Small intestine (tissue), 7 donors: ENCODE measurements around the gene SLC49A4. TPM values are rescaled to one million over a fixed set of nuclear protein-coding genes. Genes with fewer than 3 reads are reported as not detected.

Experiments
- DNase-seq, 2 donors: peaks; one replicate each; pipeline versions ENCODE4 v3.0.0 to v3.0.0-alpha.2; 2013
- FAIRE-seq: peaks from 2 replicates; lab custom pipeline; 2012; peaks lifted over from hg19 to GRCh38; lab: Jason Lieb, UNC
- H3K27ac ChIP-seq, 3 donors: one replicate each; pipeline ENCODE4 v1.5.1; 2013; ENCODE audit warnings: low read length in 2 of 3, mild to moderate bottlenecking in 2 of 3, control low read depth in 1 of 3, inconsistent platforms in 1 of 3, low read depth in 1 of 3, moderate library complexity in 1 of 3
- H3K27me3 ChIP-seq, 3 donors: one replicate each; pipeline ENCODE4 v1.6.1; 2013; ENCODE audit warnings: low read length in 3 of 3, inconsistent platforms in 1 of 3; ENCODE audit not compliant: control insufficient read depth in 3 of 3, insufficient read depth in 3 of 3
- H3K36me3 ChIP-seq, 3 donors: one replicate each; pipeline ENCODE4 v1.6.1; 2013; ENCODE audit warnings: low read length in 3 of 3, inconsistent platforms in 1 of 3, low read depth in 1 of 3, mild to moderate bottlenecking in 1 of 3, moderate library complexity in 1 of 3; ENCODE audit not compliant: control insufficient read depth in 3 of 3, insufficient read depth in 2 of 3
- H3K4me1 ChIP-seq, 3 donors: one replicate each; pipeline ENCODE4 v1.6.1; 2013; ENCODE audit warnings: low read length in 2 of 3, inconsistent platforms in 1 of 3, low read depth in 1 of 3, mild to moderate bottlenecking in 1 of 3, moderate library complexity in 1 of 3; ENCODE audit not compliant: control insufficient read depth in 3 of 3, insufficient read depth in 2 of 3
- H3K4me3 ChIP-seq, 3 donors: one replicate each; pipeline ENCODE4 v1.5.1; 2013; ENCODE audit warnings: low read length in 3 of 3, control low read depth in 1 of 3, inconsistent platforms in 1 of 3, low read depth in 1 of 3, mild to moderate bottlenecking in 1 of 3, moderate library complexity in 1 of 3
- H3K9me3 ChIP-seq, 2 donors: one replicate each; pipeline ENCODE4 v1.6.1; 2013; ENCODE audit warnings: low read depth in 1 of 2, low read length in 1 of 2; ENCODE audit not compliant: control insufficient read depth in 2 of 2, insufficient read depth in 1 of 2
- WGBS, 3 donors: extraction: QIAGEN DNeasy Blood & Tissue Kit; methylation state at CpG; one replicate each; pipeline ENCODE4 v1.1.7; 2013; 5-methylcytosine and 5-hydroxymethylcytosine counted together
- polyA plus RNA-seq, 4 donors: library from polyadenylated mRNA; stranded (reverse) in 3 of 4; unstranded in 1 of 4; fragments of 200-250 nt in 3 of 4; fragments of 120-200 nt in 1 of 4; gene quantifications; one replicate each; pipeline versions ENCODE4 v1.2.1 to v1.2.3, GENCODE V29; 2013
- donor health status: healthy with polysubstance abuse.
- donor health status: control.
- donor health status: control.
- donor health status: Bipolar disorder and iron deficiency.
- donor health status: healthy.

SLC49A4 gene
- polyA plus RNA-seq, 4 donors, result 1.8 to 27.5 (median 3.4) TPM

- 90 to 98% (median 97%) methylated on average over 3 of the region's 3 CpGs for WGBS, 3 donors
- Histone ChIP-seq H3K9me3 (no peaks in the 10 kb centered on the region), H3K27ac (no peak overlapping the region), H3K27me3 (peaks cover 6 to 19% (median 7%) of the 10 kb centered on the region in 3 donors), H3K4me1 (peaks cover 0 to 17% (median 0%) of the 10 kb centered on the region in 3 donors), H3K36me3 (no peaks in the 10 kb centered on the region), H3K4me3 (no peak overlapping the region)
- FAIRE-seq (no peak), DNase-seq (no peak)
These were observed 131.9 kb downstream of the SLC49A4 start for GRCh38 chr3:122926811-122927210.

- Histone ChIP-seq H3K36me3 (no peaks in the 10 kb centered on the region), H3K9me3 (no peaks in the 10 kb centered on the region), H3K27me3 (peaks cover 0 to 10% (median 3%) of the 10 kb centered on the region in 3 donors), H3K27ac (no peak overlapping the region), H3K4me1 (peaks cover 0 to 21% (median 0%) of the 10 kb centered on the region in 3 donors), H3K4me3 (no peak overlapping the region)
- no peak for DNase-seq
- FAIRE-seq, result no peak
- 88 to 96% (median 90%) methylated on average over 9 to 10 of the region's 10 CpGs for WGBS, 3 donors
These were observed 132.9 kb downstream of the SLC49A4 start for GRCh38 chr3:122927726-122928125.

GRCh38 chr3:122928396-122929187, 133.7 kb downstream of the SLC49A4 start:
- FAIRE-seq (no peak), DNase-seq (no peak)
- H3K9me3 ChIP-seq, result no peaks in the 10 kb centered on the region
- H3K4me1 ChIP-seq, result peaks cover 0 to 25% (median 0%) of the 10 kb centered on the region in 3 donors
- 83 to 86% (median 83%) methylated on average over 24 of the region's 24 CpGs for WGBS, 3 donors
- no peaks in the 10 kb centered on the region for H3K36me3 ChIP-seq
- H3K27me3 ChIP-seq, result peaks cover 0 to 1% (median 0%) of the 10 kb centered on the region in 3 donors
- H3K27ac ChIP-seq, result no peak overlapping the region
- H3K4me3 ChIP-seq, result no peak overlapping the region

- no peaks in the 10 kb centered on the region for H3K36me3 ChIP-seq
- no peak for FAIRE-seq
- 49 to 57% (median 55%) methylated on average over 12 of the region's 12 CpGs for WGBS, 3 donors
These were observed 134.6 kb downstream of the SLC49A4 start for GRCh38 chr3:122929188-122930062.

GRCh38 chr3:122930063-122930997, 135.5 kb downstream of the SLC49A4 start:
- no peak for DNase-seq
- no peaks in the 10 kb centered on the region for H3K9me3 ChIP-seq
- no peaks in the 10 kb centered on the region for H3K36me3 ChIP-seq
- FAIRE-seq, result no peak
- no peak overlapping the region for H3K27ac ChIP-seq
- no peaks in the 10 kb centered on the region for H3K27me3 ChIP-seq
- H3K4me1 ChIP-seq, result peaks cover 0 to 25% (median 0%) of the 10 kb centered on the region in 3 donors
- 84 to 85% (median 84%) methylated on average over 14 of the region's 14 CpGs for WGBS, 3 donors
- H3K4me3 ChIP-seq, result no peak overlapping the region

More at GRCh38 chr3:122929188-122930062, 134.6 kb downstream of the SLC49A4 start:
- Histone ChIP-seq H3K27ac (no peak overlapping the region), H3K27me3 (no peaks in the 10 kb centered on the region), H3K4me3 (no peak overlapping the region), H3K9me3 (no peaks in the 10 kb centered on the region), H3K4me1 (peaks cover 0 to 25% (median 0%) of the 10 kb centered on the region in 3 donors)
- peak in 1 of 2 donors; percentile 26 for DNase-seq

Other genes starting within 250 kb of the SLC49A4 start
- gene PARP9, start 230.8 kb upstream of the SLC49A4 start, polyA plus RNA-seq, result 10 to 100 TPM; 20.5 to 36.5 (median 25.2) TPM
- gene DTX3L, start 230.7 kb upstream of the SLC49A4 start, polyA plus RNA-seq, result 10 to 100 TPM; 10.8 to 29.1 (median 18.6) TPM
- gene PARP15, start 217.4 kb upstream of the SLC49A4 start, polyA plus RNA-seq, result 1 to 10 TPM in 1 of 4 donors, under 1 TPM in 3; 0.22 to 1.1 (median 0.75) TPM
- 10 to 100 TPM; 15.9 to 27.3 (median 17.5) TPM for gene PARP14, start 114.2 kb upstream of the SLC49A4 start, polyA plus RNA-seq
- gene HSPBAP1, start 1.2 kb upstream of the SLC49A4 start, polyA plus RNA-seq, result 10 to 100 TPM in 2 of 4 donors, 1 to 10 TPM in 2; 4.5 to 19.5 (median 8.1) TPM
- gene SEMA5B, start 232.7 kb downstream of the SLC49A4 start, polyA plus RNA-seq, result 1 to 10 TPM in 2 of 4 donors, under 1 TPM in 1, not detected in 1; 0.75 to 4.0 (median 1.9) TPM